Right lobe of liver (tissue), 6 donors: Measurements from ENCODE around the gene PCDH7. TPM values are rescaled to one million over a fixed set of nuclear protein-coding genes. Genes with fewer than 3 reads are reported as not detected.

Source experiments
- ATAC-seq, 4 donors: fragments of 200-7000 bp; cut with Tn5 transposase; one replicate each; pipeline ENCODE4 v1.9.1; 2020; ENCODE audit warnings: mild to moderate bottlenecking in 4 of 4, moderate library complexity in 4 of 4
- DNase-seq, 3 donors: peaks; one replicate each; pipeline ENCODE4 v3.0.0-alpha.2; 2020
- H3K27ac ChIP-seq, 3 donors: fragments of 200-600 bp; one replicate each; pipeline ENCODE4 v1.8.0; 2022
- H3K27me3 ChIP-seq, 2 donors: fragments of 200-600 bp; one replicate each; pipeline ENCODE4 v1.8.0; 2022
- H3K36me3 ChIP-seq, 4 donors: fragments of 200-600 bp; sonication (generic) in 1 of 4; one replicate each; pipeline versions ENCODE4 v1.5.1 to v1.8.0; 2017 to 2022; ENCODE audit warnings: control low read depth in 1 of 4
- H3K4me1 ChIP-seq, 4 donors: fragments of 200-600 bp; sonication (generic) in 1 of 4; one replicate each; pipeline versions ENCODE4 v1.5.1 to v1.8.0; 2017 to 2022; ENCODE audit warnings: control low read depth in 1 of 4
- H3K4me3 ChIP-seq, 3 donors: fragments of 200-600 bp; one replicate each; pipeline ENCODE4 v1.8.0; 2022
- H3K9me3 ChIP-seq, 4 donors: fragments of 200-600 bp; sonication (generic) in 1 of 4; one replicate each; pipeline versions ENCODE4 v1.5.1 to v1.8.0; 2017 to 2022; ENCODE audit warnings: control low read depth in 1 of 4
- POLR2A ChIP-seq: fragments of 450-650 bp; IDR thresholded peaks from one replicate; pipeline ENCODE4 v1.6.1; 2017; ENCODE audit warnings: antibody characterized with exemption, mild to moderate bottlenecking
- WGBS: methylation state at CpG from one replicate; pipeline ENCODE4 v1.1.6; 2018; ENCODE audit warnings: low coverage, low lambda C conversion rate; ENCODE audit not compliant: insufficient coverage; ENCODE audit errors: missing lambda C conversion rate; 5-methylcytosine and 5-hydroxymethylcytosine counted together
- intact Hi-C, 2 donors: fragments of 100-400 bp; cut with DNase I; formaldehyde crosslinking; loops; one replicate each; pipeline versions ENCODE4 v1.11.2 to v1.14.1; 2022
- total RNA-seq, 6 experiments: library from RNA; depleted of rRNA in 2 of 6; stranded (reverse); fragments of >200 nt in 2 of 6; fragmentation: NEBNext Ultra II Directional in 3 of 6; extraction: Animal tissue kit (Norgen Biotek cat#: 25700) in 3 of 6; gene quantifications; one replicate each; pipeline versions ENCODE4 v1.1.0 to v1.2.4, GENCODE V29; 2016 to 2023
- TF ChIP-seq, protein P1 (sequence below), 4 donors: fragments of 200-600 bp in 3 of 4; fragments of 450-650 bp in 1 of 4; IDR thresholded peaks; one replicate each; pipeline versions ENCODE4 v1.5.1 to v1.8.0; 2016 to 2022; ENCODE audit warnings: antibody characterized with exemption in 4 of 4, mild to moderate bottlenecking in 2 of 4
- donor health status: DM: no; HTN: yes; CAD: no.
- donor health status: DM: no; HTN: no; CAD: no.
- donor health status: DM: no; HTN: no; CAD: no.
- donor health status: DM: no; HTN: yes; CAD: no.
- donor health status: DM: no; HTN: yes; CAD: no.

The PCDH7 gene
- total RNA-seq, 6 experiments from 2014 or later, result 0.43 to 2.2 (median 1.1) TPM

DNA sequence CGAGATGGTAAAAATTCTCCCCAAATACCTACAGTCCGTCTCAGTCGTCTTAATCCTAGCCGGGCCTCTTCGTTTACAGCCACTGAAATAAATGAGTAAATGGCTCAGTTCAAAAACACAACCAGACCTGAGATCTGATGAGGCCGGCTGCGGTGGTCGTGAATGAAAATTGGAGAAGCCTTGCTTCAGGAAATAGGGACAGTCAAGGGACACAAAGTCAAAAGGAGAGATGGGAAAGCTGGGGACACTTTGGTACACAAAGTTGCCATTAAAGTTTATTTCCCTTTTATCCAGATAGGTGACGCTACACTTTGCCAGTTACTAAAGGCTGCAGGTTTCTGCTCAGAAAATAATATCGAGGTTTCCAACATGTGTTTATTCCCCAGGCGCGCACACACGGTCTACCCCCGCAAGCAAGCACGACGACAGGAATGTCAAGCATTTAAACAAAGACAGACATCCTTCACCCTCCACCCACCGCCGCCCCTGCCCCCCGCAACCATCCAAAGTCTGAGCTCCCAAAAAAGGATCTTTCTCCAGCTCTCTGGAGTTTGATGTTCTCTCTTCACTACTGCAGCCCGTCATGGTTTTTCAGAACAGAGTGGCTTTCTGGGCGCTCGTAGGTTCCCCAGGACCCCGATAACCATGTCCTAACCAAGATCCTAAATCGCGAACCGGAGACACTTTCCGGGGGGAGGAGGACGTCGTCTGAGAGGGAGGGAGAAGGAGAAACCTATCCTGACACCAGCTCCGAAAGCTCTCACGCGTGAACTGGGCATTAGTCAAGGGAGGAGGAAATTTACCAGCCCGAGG is 1.3 kb upstream of the PCDH7 start:
- 1% methylated on average over 25 of the region's 33 CpGs for WGBS
- Histone ChIP-seq H3K9me3 (no peaks in the 10 kb centered on the region), H3K4me3 (peak overlapping the region; percentile 16 to 36 (median 34)), H3K36me3 (no peaks in the 10 kb centered on the region), H3K27ac (peak overlapping the region in 1 of 3 donors; percentile 62), H3K27me3 (peaks cover 0 to 7% of the 10 kb centered on the region in 2 donors), H3K4me1 (peaks cover 0 to 15% (median 0%) of the 10 kb centered on the region in 4 donors)
- no peak for ATAC-seq
- intact Hi-C loops, result no loop called here
- TF ChIP-seq POLR2A, result no peak
- TF ChIP-seq, protein P1, sequence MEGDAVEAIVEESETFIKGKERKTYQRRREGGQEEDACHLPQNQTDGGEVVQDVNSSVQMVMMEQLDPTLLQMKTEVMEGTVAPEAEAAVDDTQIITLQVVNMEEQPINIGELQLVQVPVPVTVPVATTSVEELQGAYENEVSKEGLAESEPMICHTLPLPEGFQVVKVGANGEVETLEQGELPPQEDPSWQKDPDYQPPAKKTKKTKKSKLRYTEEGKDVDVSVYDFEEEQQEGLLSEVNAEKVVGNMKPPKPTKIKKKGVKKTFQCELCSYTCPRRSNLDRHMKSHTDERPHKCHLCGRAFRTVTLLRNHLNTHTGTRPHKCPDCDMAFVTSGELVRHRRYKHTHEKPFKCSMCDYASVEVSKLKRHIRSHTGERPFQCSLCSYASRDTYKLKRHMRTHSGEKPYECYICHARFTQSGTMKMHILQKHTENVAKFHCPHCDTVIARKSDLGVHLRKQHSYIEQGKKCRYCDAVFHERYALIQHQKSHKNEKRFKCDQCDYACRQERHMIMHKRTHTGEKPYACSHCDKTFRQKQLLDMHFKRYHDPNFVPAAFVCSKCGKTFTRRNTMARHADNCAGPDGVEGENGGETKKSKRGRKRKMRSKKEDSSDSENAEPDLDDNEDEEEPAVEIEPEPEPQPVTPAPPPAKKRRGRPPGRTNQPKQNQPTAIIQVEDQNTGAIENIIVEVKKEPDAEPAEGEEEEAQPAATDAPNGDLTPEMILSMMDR (IDR thresholded peaks at IDR 0.05), result no peak
- DNase-seq, result no peak

DNA sequence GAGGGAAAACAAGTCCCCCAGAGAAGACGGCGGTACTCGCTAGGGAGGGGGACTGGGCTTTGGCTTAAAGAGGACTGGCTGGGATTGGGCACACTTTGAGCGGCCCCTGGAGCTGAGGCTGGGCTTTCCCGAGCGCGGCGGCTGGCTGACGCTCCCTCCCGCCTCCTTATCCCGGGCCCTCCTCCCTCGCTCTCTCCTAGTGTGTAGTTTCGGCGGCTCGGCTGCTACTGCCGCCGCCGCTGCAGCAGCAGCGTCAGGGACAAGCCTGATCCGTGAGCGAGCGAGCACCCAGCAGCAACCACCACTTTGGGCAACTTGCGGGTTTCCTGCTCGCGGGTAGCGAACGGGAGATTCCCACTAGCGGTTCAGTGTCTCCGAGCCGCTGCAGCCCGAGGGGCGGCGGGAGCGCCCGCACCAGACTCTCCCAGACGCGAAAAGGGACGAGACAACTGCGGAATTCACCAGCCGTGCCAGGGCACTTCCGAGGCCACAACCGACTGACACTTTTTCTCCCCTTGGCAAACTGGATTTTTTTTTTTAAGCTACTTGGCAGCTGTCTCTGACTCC is 632 bp upstream of the PCDH7 start:
- Histone ChIP-seq H3K36me3 (no peaks in the 10 kb centered on the region), H3K27ac (peak overlapping the region in 1 of 3 donors; percentile 62), H3K4me1 (peaks cover 0 to 15% (median 0%) of the 10 kb centered on the region in 4 donors), H3K9me3 (no peaks in the 10 kb centered on the region), H3K27me3 (peaks cover 0 to 7% of the 10 kb centered on the region in 2 donors), H3K4me3 (peak overlapping the region; percentile 16 to 36 (median 32))
- 0% methylated on average over 17 of the region's 42 CpGs for WGBS
- DNase-seq, result peak in 1 of 3 donors; percentile 30
- peak; percentile 24 to 42 (median 30) for ATAC-seq
- no peak for TF ChIP-seq POLR2A
- TF ChIP-seq, protein P1 (IDR thresholded peaks at IDR 0.05), result no peak
- intact Hi-C loops, result no loop called here

DNA sequence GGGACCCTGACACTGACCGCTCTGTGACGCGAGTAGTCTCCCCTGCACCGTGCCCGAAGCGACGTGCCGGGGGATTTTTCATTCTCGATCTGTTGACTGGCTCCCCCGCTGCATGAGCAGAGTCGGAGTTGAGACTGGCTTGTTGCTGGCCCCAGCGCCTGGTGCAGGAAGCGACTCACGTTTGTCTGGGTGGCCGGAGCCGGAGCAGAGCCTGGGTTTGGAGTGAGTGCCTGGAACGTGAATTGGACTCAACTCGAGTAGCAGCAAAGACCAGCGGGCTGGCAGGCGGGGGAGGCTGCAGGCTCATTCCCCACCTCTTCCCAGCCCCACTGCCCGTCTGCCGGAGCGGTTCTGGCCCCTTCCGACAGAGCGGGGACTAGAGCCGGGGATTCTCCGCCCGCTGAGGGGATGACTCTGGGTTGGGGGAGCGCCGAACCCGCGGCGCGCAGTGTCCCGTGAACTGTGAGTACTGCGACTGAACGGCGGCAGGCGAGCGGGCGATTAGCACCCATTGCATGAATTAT is 554 bp downstream of the PCDH7 start:
- Histone ChIP-seq H3K4me3 (peak overlapping the region; percentile 16 to 36 (median 32)), H3K4me1 (peaks cover 0 to 15% (median 0%) of the 10 kb centered on the region in 4 donors), H3K9me3 (no peaks in the 10 kb centered on the region), H3K27ac (peak overlapping the region in 1 of 3 donors; percentile 24), H3K36me3 (no peaks in the 10 kb centered on the region), H3K27me3 (peaks cover 0 to 7% of the 10 kb centered on the region in 2 donors)
- intact Hi-C loops, result no loop called here
- ATAC-seq, result peak in 2 of 4 donors; percentile 3 to 19
- no peak for TF ChIP-seq POLR2A
- TF ChIP-seq, protein P1 (IDR thresholded peaks at IDR 0.05), result no peak
- peak in 1 of 3 donors; percentile 24 for DNase-seq
- 2% methylated on average over 26 of the region's 41 CpGs for WGBS

DNA sequence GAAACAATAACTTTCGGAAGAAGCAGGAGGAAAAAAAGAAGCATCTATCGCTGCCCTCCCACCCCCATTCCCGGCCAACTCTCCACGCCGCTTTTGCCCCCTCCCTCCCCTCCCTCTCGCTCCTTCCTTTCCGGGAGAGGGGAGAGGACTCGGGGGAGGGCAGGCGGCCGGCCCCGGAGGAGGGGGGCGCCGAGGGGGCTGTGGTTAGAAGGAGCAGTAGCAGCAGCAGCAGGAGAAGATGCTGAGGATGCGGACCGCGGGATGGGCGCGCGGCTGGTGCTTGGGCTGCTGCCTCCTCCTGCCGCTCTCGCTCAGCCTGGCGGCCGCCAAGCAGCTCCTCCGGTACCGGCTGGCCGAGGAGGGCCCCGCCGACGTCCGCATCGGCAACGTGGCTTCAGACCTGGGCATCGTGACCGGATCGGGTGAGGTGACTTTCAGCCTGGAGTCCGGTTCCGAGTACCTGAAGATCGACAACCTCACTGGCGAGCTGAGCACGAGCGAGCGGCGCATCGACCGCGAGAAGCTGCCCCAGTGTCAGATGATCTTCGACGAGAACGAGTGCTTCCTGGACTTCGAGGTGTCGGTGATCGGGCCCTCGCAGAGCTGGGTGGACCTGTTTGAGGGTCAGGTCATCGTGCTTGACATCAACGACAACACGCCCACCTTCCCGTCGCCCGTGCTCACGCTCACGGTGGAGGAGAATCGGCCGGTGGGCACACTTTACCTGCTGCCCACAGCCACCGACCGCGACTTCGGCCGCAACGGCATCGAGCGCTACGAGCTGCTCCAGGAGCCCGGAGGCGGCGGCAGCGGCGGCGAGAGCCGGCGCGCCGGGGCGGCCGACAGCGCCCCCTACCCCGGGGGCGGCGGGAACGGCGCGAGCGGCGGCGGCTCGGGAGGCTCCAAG is 1.3 kb downstream of the PCDH7 start:
- peak overlapping the region in 1 of 3 donors; percentile 18 for H3K27ac ChIP-seq
- peak overlapping the region; percentile 21 to 36 (median 32) for H3K4me3 ChIP-seq
- ATAC-seq, result peak in 3 of 4 donors; percentile 13 to 44 (median 17)
- intact Hi-C loops, result no loop called here
- peaks cover 0 to 12% (median 0%) of the 10 kb centered on the region in 4 donors for H3K4me1 ChIP-seq
- 4% methylated on average over 22 of the region's 95 CpGs for WGBS
- no peaks in the 10 kb centered on the region for H3K9me3 ChIP-seq
- DNase-seq, result peak; percentile 23 to 53 (median 46)
- no peak for TF ChIP-seq POLR2A
- TF ChIP-seq, protein P1 (IDR thresholded peaks at IDR 0.05), result peak in 3 of 4 donors; percentile 16 to 51 (median 19)
- H3K36me3 ChIP-seq, result no peaks in the 10 kb centered on the region
- peaks cover 0 to 7% of the 10 kb centered on the region in 2 donors for H3K27me3 ChIP-seq
